SU-DHL-6 (cell line): ENCODE measurements around the gene TMEM134.

Experiments
- H2AFZ ChIP-seq: fragments of 200-600 bp; sonication (generic); 2 replicates; pipeline ENCODE4 v1.6.1; 2014; ENCODE audit warnings: low read depth, mild to moderate bottlenecking, moderate library complexity, mixed read lengths, antibody characterized with exemption, low read length; ENCODE audit not compliant: severe bottlenecking
- H3F3A ChIP-seq: fragments of 200-600 bp; shearing (Covaris generic); 2 replicates; pipeline ENCODE4 v1.6.0; 2016; ENCODE audit warnings: antibody characterized with exemption, mild to moderate bottlenecking; ENCODE audit not compliant: insufficient read depth
- H3K27ac ChIP-seq: fragments of 200-600 bp; sonication (generic); 2 replicates; pipeline ENCODE4 v1.5.1; 2016; ENCODE audit warnings: low read depth, mild to moderate bottlenecking, low read length, moderate library complexity, mixed read lengths
- H3K27me3 ChIP-seq: fragments of 200-600 bp; sonication (generic), shearing (Covaris generic); 2 replicates; pipeline ENCODE4 v1.6.0; 2014; ENCODE audit warnings: mild to moderate bottlenecking, low read length
- H3K36me3 ChIP-seq: fragments of 200-600 bp; sonication (generic); 2 replicates; pipeline ENCODE4 v1.6.1; 2014; ENCODE audit warnings: mild to moderate bottlenecking, low read length, mixed read lengths
- H3K4me2 ChIP-seq: fragments of 300-600, 200-600 bp; shearing (Covaris generic), sonication (generic); 2 replicates; pipeline ENCODE4 v1.6.0; 2014; ENCODE audit warnings: low read length, low read depth, mild to moderate bottlenecking; ENCODE audit not compliant: poor library complexity, severe bottlenecking
- H3K4me3 ChIP-seq: fragments of 200-600 bp; sonication (generic); 2 replicates; pipeline ENCODE4 v1.5.1; 2014; ENCODE audit warnings: antibody characterized with exemption, low read length, mild to moderate bottlenecking, mixed read lengths; ENCODE audit not compliant: insufficient read depth, poor library complexity, severe bottlenecking
- H3K79me2 ChIP-seq: fragments of 200-600 bp; sonication (generic); 2 replicates; pipeline ENCODE4 v1.6.1; 2014; ENCODE audit warnings: mild to moderate bottlenecking, low read length, moderate library complexity; ENCODE audit not compliant: insufficient read depth
- H3K9ac ChIP-seq: fragments of 200-600 bp; sonication (generic); 2 replicates; pipeline ENCODE4 v1.7.0; 2014; ENCODE audit warnings: mild to moderate bottlenecking, low read length
- H3K9me2 ChIP-seq: fragments of 200-600 bp; sonication (generic); replicated peaks from 2 replicates; pipeline ENCODE4 v1.6.1; 2014; ENCODE audit warnings: low read length; ENCODE audit not compliant: insufficient read depth
- H3K9me3 ChIP-seq: fragments of 200-600 bp; sonication (generic); 2 replicates; pipeline ENCODE4 v1.6.1; 2014; ENCODE audit warnings: low read length, mixed read lengths; ENCODE audit not compliant: insufficient read depth
- H4K20me1 ChIP-seq: fragments of 200-600 bp; sonication (generic); 2 replicates; pipeline ENCODE4 v1.6.1; 2014; ENCODE audit warnings: low read depth, mild to moderate bottlenecking, antibody characterized with exemption, low read length, moderate library complexity, mixed read lengths
- EZH2phosphoT487 ChIP-seq: fragments of 200-600 bp; sonication (generic), shearing (Covaris generic); conservative IDR thresholded peaks from 2 replicates; pipeline ENCODE4 v1.6.1; 2018; ENCODE audit warnings: mild to moderate bottlenecking, antibody characterized with exemption, low read length, moderate library complexity, mixed read lengths
- TF ChIP-seq, protein P1 (sequence below): fragments of 200-600 bp; sonication (generic); IDR thresholded peaks from one replicate; pipeline ENCODE4 v1.5.1; 2017; ENCODE audit warnings: antibody characterized with exemption, mild to moderate bottlenecking, low read length, moderate library complexity; ENCODE audit not compliant: insufficient read depth, poor library complexity, severe bottlenecking

Gene TMEM134

GRCh38 chr11:67415501-67416304 lies 53.3 kb downstream of the TMEM134 start, which contains the start of gene CARNS1:
Gene CARNS1 (plus strand): TSS chr11:67415678. CDS start chr11:67416200, 522 bp downstream.
- no peak within 1 kb of the TSS for H2AFZ ChIP-seq
- H3K9ac ChIP-seq: no peak within 1 kb of the TSS
- no peaks in the 10 kb centered on the region for H3K9me2 ChIP-seq
- no peak within 1 kb of the TSS for H3K27ac ChIP-seq
- H3K27me3 ChIP-seq: no peaks in the 10 kb centered on the region
- H3F3A ChIP-seq: no peaks in the 10 kb centered on the region
- no peaks in the 10 kb centered on the region for H3K79me2 ChIP-seq
- no peaks in the 10 kb centered on the region for H3K9me3 ChIP-seq
- H3K4me3 ChIP-seq: no peak within 1 kb of the TSS
- no peak within 1 kb of the TSS for H3K4me2 ChIP-seq
- H3K36me3 ChIP-seq: no peaks in the 10 kb centered on the region
- TF ChIP-seq, protein P1, sequence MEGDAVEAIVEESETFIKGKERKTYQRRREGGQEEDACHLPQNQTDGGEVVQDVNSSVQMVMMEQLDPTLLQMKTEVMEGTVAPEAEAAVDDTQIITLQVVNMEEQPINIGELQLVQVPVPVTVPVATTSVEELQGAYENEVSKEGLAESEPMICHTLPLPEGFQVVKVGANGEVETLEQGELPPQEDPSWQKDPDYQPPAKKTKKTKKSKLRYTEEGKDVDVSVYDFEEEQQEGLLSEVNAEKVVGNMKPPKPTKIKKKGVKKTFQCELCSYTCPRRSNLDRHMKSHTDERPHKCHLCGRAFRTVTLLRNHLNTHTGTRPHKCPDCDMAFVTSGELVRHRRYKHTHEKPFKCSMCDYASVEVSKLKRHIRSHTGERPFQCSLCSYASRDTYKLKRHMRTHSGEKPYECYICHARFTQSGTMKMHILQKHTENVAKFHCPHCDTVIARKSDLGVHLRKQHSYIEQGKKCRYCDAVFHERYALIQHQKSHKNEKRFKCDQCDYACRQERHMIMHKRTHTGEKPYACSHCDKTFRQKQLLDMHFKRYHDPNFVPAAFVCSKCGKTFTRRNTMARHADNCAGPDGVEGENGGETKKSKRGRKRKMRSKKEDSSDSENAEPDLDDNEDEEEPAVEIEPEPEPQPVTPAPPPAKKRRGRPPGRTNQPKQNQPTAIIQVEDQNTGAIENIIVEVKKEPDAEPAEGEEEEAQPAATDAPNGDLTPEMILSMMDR: no peak
- no peak for TF ChIP-seq EZH2phosphoT487
- H4K20me1 ChIP-seq: no peaks in the 10 kb centered on the region

DNA sequence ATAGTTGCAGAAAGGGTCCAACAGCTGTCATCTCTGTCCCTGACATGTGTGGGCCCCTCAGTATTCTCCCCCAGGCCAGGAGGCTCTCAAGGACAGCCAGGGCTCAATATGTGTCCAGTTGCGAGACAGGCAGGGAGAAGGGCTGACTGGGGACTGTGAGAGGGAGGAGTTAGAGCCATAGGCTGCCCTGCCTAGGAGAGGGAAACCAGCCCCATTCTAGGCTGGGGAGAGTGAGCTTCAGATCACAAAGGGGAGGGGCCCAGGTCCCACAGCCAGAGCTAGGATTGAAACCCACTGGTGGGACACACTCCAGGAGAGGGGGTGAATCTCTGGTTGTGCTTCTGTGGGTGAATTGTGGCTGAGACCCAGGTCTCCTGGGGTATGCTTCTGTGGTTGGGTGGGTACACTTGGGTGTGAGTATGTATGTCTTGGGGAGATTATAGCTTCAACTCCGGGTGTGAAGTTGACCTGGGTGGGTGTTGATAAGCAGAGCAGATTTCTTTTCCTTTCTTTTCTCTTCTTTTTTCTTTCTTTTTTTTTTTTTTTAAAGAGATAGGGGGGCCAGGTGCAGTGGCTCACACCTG lies 55.7 kb downstream of the TMEM134 start:
- Histone ChIP-seq H3F3A (peaks cover 14% of the 10 kb centered on the region), H3K4me3 (no peak overlapping the region), H3K9me3 (no peaks in the 10 kb centered on the region), H3K9ac (no peak overlapping the region), H3K4me2 (no peak overlapping the region), H4K20me1 (no peaks in the 10 kb centered on the region), H2AFZ (no peak overlapping the region), H3K27me3 (no peaks in the 10 kb centered on the region), H3K9me2 (no peaks in the 10 kb centered on the region), H3K27ac (no peak overlapping the region), H3K79me2 (no peaks in the 10 kb centered on the region), H3K36me3 (no peaks in the 10 kb centered on the region)
- TF ChIP-seq, protein P1: no peak
- TF ChIP-seq EZH2phosphoT487: no peak

GRCh38 chr11:67412495-67413179 lies 56.4 kb downstream of the TMEM134 start:
- H3K27me3 ChIP-seq: no peaks in the 10 kb centered on the region

More at GRCh38 chr11:67412495-67413179, 56.4 kb downstream of the TMEM134 start:
- Histone ChIP-seq H3K79me2 (no peaks in the 10 kb centered on the region), H3K4me3 (no peak overlapping the region), H4K20me1 (no peaks in the 10 kb centered on the region), H3K9me2 (no peaks in the 10 kb centered on the region), H3K36me3 (no peaks in the 10 kb centered on the region), H3K4me2 (no peak overlapping the region), H3F3A (peaks cover 22% of the 10 kb centered on the region), H2AFZ (no peak overlapping the region), H3K9me3 (no peaks in the 10 kb centered on the region), H3K9ac (no peak overlapping the region), H3K27ac (no peak overlapping the region)
- no peak for TF ChIP-seq EZH2phosphoT487
